Hepatocyte (in vitro differentiated cells): ENCODE data around the gene SYT1.

Experiments
- CTCF ChIP-seq: fragments of 200-600 bp; sonication (generic); IDR thresholded peaks from 2 replicates; pipeline ENCODE4 v1.5.1; 2016; ENCODE audit warnings: antibody characterized with exemption, mild to moderate bottlenecking; ENCODE audit not compliant: poor library complexity
- EZH2 ChIP-seq: fragments of 200-600 bp; sonication (generic); IDR thresholded peaks from 2 replicates; pipeline ENCODE4 v1.6.1; 2016; ENCODE audit warnings: antibody characterized with exemption, mild to moderate bottlenecking, borderline replicate concordance

- no peak for TF ChIP-seq CTCF
- TF ChIP-seq EZH2: no peak
These were observed 577.0 kb downstream of the SYT1 start for GRCh38 chr12:79441534-79441933.
